Dendritic cell treated with granulocyte-macrophage colony-stimulating factor and Interleukin-4, amounts not matched to agents 40 ng/mL and 50 ng/mL, for 4 days (primary cell): Measurements from ENCODE around the gene HOGA1.
"Not testable (repeated sequence)": the region's sequence is repeated elsewhere in the genome, so short reads cannot be mapped to it uniquely, and the experiment has no call there.

Experiments used
- H3K27ac Mint-ChIP-seq: one replicate; pipeline ENCODE4 v1.8.0; 2022; ENCODE audit warnings: mild to moderate bottlenecking, mixed read lengths
- H3K27me3 Mint-ChIP-seq: one replicate; pipeline ENCODE4 v1.8.0; 2022; ENCODE audit warnings: mild to moderate bottlenecking, mixed read lengths
- H3K36me3 Mint-ChIP-seq: one replicate; pipeline ENCODE4 v1.8.0; 2022; ENCODE audit warnings: low read depth, mixed read lengths
- H3K4me1 Mint-ChIP-seq: one replicate; pipeline ENCODE4 v1.8.0; 2022; ENCODE audit warnings: low read depth, mixed read lengths
- H3K4me3 Mint-ChIP-seq: one replicate; pipeline ENCODE4 v1.8.0; 2022; ENCODE audit warnings: mild to moderate bottlenecking, moderate library complexity, mixed read lengths
- H3K9me3 Mint-ChIP-seq: one replicate; pipeline ENCODE4 v1.8.0; 2022; ENCODE audit warnings: mixed read lengths
- intact Hi-C: fragments of 100-400 bp; cut with micrococcal nuclease; formaldehyde crosslinking; loops from one replicate; pipeline ENCODE4 v1.15.0; 2022

Gene HOGA1

DNA sequence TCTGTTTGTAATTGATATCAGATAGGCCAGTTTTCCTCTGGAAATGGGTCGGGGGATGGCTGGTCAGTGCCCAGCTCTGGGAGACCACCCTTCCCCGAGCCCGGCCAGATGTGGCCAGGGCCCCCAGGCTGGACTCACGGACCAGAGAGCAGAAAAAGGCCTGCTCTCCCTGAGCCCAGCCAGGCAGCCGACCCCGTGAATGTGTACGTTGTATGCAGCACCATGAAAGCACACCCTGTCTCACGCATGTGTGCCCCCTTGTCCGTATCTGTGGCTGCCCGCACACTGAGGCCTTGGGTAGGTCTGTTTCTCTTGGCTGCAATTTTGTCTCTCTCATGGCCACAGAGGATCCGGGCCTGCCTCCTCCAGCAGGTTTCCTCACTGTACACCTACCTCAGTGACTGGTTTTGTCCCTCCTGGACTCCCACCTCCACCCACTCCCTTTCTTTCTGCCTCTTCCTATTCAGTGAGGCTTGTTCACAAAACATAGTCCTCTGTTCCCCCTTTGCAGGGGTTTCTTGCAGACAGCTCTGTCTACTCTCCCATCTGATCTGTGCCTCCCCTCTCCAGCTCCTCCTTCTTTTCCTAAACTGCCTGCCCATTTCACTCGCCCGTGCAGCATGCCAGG lies 35.2 kb upstream of the HOGA1 start:
- intact Hi-C loops = no loop called here
- H3K27ac Mint-ChIP-seq = peak overlapping the region; percentile 1
- no peak overlapping the region for H3K4me3 Mint-ChIP-seq
- H3K9me3 Mint-ChIP-seq = no peaks in the 10 kb centered on the region
- H3K27me3 Mint-ChIP-seq = no peaks in the 10 kb centered on the region
- H3K4me1 Mint-ChIP-seq = peaks cover 38% of the 10 kb centered on the region
- no peaks in the 10 kb centered on the region for H3K36me3 Mint-ChIP-seq

DNA sequence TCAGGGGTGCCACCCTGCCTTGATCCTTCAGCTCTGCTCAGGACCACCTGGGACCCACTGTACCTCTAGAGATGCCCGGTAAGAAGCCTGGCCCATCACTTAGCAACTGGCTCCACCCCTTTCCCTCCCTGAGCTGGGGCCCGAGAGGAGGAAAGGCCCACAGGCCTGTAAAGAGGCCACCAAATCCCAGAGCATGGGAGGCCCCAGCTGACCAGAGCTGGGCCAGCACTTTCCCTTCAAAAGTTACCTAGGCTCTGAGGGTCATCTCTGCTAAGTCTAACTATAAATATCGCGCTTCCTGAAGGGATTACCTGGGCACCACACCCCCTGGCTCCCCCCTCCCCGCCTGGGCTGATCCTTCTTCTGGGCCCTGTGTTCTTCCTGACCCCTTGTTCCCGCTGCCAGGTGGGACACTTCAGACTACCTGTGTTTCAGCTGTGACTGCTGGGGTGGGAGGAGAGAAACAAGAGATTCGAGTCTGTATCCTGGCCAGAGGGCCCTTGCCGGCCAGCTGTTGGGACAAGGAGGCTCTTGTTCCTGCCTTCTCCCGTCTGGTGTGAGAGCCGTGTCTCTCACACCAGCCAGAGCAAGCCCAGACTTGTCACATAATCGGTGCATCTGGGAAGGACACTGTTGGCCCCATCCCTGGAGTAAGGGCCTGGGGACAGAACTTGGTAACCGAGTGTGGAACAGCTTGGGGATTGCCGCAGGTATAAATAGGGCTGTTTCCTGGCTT lies 34.4 kb upstream of the HOGA1 start:
- intact Hi-C loops = no loop called here
- H3K27me3 Mint-ChIP-seq = no peaks in the 10 kb centered on the region
- peaks cover 36% of the 10 kb centered on the region for H3K4me1 Mint-ChIP-seq
- H3K27ac Mint-ChIP-seq = peak overlapping the region; percentile 50
- no peak overlapping the region for H3K4me3 Mint-ChIP-seq
- no peaks in the 10 kb centered on the region for H3K9me3 Mint-ChIP-seq
- H3K36me3 Mint-ChIP-seq = no peaks in the 10 kb centered on the region

DNA sequence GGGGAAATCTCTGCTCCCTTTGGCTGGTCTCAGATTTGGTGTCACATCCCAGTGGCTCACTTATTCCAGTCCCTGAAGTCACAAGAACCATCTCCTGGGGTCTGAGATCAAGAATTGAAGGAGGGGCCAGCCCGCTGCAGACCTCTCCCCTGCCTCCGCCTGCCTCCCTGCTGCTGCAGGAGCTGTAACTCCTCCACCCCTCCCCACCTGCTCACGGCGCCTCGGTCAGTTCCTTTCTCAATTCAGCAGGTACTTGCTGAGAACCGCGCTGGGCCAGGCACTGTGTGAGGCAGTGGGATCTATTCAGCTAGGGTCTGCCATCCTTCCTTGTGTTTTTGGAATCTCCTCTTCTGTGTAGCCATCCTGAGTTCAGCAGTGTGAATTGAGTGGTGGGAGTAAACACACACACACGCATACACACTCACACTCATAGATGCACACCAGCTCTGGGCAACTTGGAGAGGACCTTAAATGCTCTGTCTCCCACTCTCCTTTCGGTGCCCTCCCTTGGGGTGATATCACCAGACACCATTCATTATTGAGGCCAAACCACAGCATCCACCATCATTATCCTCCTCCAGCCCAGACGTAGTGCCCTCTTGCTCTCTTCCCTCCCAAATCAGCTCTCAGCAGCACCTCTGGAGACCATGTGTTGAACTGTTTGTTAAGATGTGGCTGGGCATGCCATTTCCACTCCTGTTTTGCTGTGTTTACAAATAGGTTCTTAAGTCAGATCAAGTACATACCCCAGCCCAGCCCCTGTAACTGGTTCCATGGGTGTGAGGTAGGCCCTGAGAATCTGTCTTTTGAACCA lies 33.6 kb upstream of the HOGA1 start:
- Mint-ChIP-seq H3K27me3 (no peaks in the 10 kb centered on the region), H3K9me3 (peaks cover 8% of the 10 kb centered on the region), H3K27ac (no peak overlapping the region), H3K4me3 (no peak overlapping the region), H3K36me3 (no peaks in the 10 kb centered on the region), H3K4me1 (peaks cover 29% of the 10 kb centered on the region)
- intact Hi-C loops = no loop called here

DNA sequence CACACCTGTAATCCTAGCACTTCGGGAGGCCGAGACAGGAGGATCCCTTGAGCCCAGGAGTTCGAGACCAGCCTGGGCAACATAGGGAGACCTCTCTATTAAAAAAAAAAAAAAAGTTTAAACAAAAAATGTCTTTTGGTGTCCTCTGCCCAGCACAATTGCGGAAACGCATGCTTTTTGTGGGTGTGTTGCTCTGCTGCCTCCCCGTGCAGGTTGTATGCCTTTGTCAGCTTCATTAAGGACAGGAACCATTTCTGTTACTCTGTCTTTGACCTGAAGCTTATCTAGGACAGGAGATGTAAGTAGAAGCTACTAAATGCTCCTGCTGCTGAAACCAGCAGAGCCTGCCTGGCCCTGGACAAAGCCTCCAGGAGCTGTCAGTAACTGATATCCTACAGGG lies 32.9 kb upstream of the HOGA1 start:
- H3K9me3 Mint-ChIP-seq = peaks cover 13% of the 10 kb centered on the region

DNA sequence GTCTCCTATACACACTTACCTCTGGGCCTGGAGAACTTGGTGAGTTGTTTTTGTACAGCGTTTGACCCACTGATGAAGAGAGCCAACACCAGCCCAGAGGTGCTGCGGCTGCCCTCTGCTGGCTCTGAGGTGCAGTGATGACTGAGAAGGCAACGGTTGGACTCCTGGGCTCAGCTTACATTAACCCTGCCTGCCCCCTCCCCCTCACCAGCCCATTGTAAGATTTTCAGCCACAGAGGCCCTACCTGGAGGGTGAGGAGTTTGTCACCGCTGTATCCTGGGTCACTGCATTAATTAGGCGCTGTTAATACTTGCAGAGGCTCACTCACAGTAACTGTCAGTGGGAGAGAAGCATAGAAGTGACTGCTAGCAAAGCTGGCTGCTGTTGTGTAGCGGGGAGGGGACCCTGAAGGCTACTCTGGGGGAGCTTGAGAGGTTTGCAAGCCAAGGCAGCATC lies 30.6 kb upstream of the HOGA1 start:
- Mint-ChIP-seq H3K27me3 (no peaks in the 10 kb centered on the region), H3K36me3 (no peaks in the 10 kb centered on the region)
- intact Hi-C loops = loop anchor here (1.0 kb wide), 2 partner anchors 19 to 90 kb away; no protein-coding TSS in a partner anchor

More for the DNA sequence above, 32.9 kb upstream of the HOGA1 start:
- H3K27ac Mint-ChIP-seq = no peak overlapping the region
- H3K36me3 Mint-ChIP-seq = no peaks in the 10 kb centered on the region
- H3K4me1 Mint-ChIP-seq = peaks cover 26% of the 10 kb centered on the region
- intact Hi-C loops = no loop called here
- no peaks in the 10 kb centered on the region for H3K27me3 Mint-ChIP-seq
- H3K4me3 Mint-ChIP-seq = no peak overlapping the region

DNA sequence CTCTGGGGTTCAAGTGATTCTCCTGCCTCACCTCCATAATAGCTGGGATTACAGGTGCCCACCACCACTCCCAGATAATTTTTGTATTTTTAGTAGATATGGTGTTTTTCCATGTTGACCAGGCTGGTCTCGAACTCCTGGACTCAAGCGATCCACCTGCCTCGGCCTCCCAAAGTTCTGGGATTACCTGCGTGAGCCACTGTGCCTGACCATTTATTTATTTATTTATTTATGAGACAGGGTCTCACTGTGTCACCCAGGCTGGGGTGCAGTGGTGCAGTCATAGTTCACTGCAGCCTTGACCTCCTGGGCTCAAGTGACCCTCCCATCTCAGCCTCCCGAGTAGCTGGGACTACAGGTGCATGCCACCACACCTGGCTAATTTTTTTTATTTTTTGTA lies 29.9 kb upstream of the HOGA1 start:
- H3K36me3 Mint-ChIP-seq, H3K27ac Mint-ChIP-seq, H3K27me3 Mint-ChIP-seq, intact Hi-C loops, H3K4me1 Mint-ChIP-seq, H3K4me3 Mint-ChIP-seq: not testable (repeated sequence)
- peaks cover 13% of the 10 kb centered on the region for H3K9me3 Mint-ChIP-seq

More for the DNA sequence above, 30.6 kb upstream of the HOGA1 start:
- H3K4me3 Mint-ChIP-seq = no peak overlapping the region
- H3K9me3 Mint-ChIP-seq = peaks cover 13% of the 10 kb centered on the region
- H3K27ac Mint-ChIP-seq = no peak overlapping the region
- H3K4me1 Mint-ChIP-seq = peaks cover 11% of the 10 kb centered on the region

DNA sequence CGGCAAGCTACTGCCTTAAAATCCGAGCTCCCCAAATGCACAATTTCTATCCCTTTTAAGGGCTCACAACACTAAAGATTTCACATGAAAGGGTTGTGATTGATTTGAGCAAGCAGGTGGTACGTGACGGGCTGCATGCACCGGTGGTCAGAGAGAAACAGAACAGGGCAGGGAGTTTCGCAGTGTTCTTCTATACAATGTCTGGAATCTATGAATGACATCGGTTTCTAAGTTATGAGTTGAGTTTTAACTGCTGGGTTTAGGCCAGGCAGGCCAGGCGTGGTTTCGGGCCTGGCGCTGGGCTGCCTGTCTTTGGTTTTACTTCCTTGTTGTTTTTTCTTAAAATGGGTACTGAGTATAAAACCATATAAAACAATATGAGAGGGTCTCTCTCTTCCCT lies 28.6 kb upstream of the HOGA1 start:
- H3K4me1 Mint-ChIP-seq, intact Hi-C loops, H3K27ac Mint-ChIP-seq, H3K36me3 Mint-ChIP-seq, H3K4me3 Mint-ChIP-seq, H3K27me3 Mint-ChIP-seq: not testable (repeated sequence)
- peaks cover 13% of the 10 kb centered on the region for H3K9me3 Mint-ChIP-seq

DNA sequence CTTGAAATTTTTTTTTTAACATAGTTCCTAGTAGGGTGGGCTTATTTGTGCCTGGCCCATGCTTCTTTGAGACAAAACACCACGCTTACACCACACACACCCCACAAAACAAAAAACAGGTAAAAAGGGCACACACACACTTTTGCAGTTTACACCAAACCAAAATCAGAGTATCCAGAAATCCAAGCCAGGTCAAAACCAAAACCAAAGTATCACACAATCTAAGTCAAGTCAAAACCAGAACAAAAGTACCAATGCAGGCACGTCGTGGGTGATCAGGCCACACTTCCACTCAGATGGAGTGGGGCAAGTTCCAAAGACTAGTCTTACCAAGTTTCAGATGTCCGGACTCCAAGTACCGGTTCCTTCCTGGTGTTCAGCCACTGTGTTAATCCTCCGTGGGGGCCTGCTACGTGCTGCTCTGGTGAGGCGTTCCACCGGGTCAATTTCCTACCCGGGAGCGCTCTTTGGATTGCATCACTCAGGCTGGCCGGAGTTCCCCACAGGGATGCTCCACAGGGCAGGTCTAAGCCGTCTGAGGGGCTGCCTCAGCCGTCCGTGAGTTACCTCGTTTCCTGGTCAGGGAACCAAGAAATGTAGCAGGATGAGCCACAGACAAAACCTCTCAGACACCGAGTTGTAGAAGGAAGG lies 23.3 kb upstream of the HOGA1 start:
- H3K4me3 Mint-ChIP-seq, H3K27ac Mint-ChIP-seq, H3K9me3 Mint-ChIP-seq, intact Hi-C loops, H3K27me3 Mint-ChIP-seq, H3K4me1 Mint-ChIP-seq, H3K36me3 Mint-ChIP-seq: not testable (repeated sequence)

DNA sequence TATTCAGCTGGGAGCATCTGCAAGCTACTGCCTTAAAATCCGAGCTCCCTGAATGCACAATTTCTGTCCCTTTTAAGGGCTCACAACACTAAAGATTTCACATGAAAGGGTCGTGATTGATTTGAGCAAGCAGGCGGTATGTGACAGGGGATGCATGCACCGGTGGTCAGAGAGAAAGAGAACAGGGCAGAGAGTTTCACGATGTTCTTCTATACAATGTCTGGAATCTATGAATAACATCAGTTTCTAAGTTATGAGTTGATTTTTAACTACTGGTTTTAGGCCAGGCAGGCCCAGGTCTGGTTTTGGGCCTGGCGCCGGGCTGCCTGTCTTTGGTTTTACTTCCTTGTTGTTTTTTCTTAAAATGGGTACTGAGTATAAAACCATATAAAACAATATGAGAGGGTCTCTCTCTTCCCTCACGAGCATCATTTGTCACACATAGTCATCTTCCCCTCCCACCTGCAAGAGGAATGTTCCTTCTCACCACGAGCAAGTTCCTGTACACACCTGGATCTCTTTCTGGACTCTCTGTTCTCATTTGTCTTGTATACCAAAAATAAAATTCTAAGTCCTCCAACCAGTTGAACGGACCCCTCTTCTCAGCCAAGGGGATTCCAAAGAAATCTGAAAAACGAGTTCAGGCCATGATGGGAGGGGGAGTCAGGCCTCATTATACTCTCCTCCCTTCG lies 22.7 kb upstream of the HOGA1 start:
- not testable (repeated sequence) for H3K36me3 Mint-ChIP-seq, H3K27ac Mint-ChIP-seq

DNA sequence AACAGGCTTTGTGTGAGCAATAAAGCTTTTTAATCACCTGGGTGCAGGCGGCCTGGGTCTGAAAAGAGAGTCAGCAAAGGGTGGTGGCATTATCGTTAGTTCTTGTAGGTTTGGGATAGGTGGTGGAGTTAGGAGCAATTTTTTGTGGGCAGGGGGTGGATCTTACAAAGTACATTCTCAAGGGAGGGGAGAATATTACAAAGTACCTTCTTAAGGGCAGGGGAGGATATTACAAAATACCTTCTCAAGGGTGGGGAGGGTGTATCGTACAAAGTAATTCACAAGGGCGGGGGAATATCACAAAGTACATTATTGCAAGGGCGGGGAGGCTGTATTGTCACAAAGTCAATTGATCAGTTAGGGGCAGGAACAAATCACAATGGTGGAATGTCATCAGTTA lies 21.9 kb upstream of the HOGA1 start:
- H3K4me1 Mint-ChIP-seq, H3K27ac Mint-ChIP-seq, H3K4me3 Mint-ChIP-seq, intact Hi-C loops, H3K9me3 Mint-ChIP-seq, H3K27me3 Mint-ChIP-seq, H3K36me3 Mint-ChIP-seq: not testable (repeated sequence)

More for the DNA sequence above, 22.7 kb upstream of the HOGA1 start:
- intact Hi-C loops, H3K4me3 Mint-ChIP-seq, H3K9me3 Mint-ChIP-seq, H3K4me1 Mint-ChIP-seq, H3K27me3 Mint-ChIP-seq: not testable (repeated sequence)

DNA sequence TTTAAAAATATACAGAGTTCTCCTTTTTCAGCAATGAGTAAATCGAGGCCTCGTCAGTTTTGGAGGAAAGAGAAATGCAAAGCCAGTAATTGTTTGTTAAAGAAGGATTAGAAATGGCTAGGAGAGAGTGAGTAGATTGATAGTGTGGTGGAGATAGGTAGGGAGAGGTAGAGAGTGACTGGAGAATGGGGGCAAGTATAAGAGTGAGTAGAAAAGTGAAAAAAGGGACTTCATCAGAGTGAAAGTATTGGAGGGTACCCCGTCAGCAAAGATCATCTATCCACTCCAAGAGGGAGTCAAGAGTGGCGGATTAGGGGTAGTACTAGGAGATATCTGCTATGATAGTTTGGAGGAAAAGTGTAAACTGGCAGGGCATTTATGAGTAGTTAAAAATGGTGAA lies 20.9 kb upstream of the HOGA1 start:
- Mint-ChIP-seq H3K27ac (no peak overlapping the region), H3K4me1 (no peaks in the 10 kb centered on the region), H3K27me3 (no peaks in the 10 kb centered on the region), H3K36me3 (peaks cover 6% of the 10 kb centered on the region), H3K4me3 (no peak overlapping the region), H3K9me3 (no peaks in the 10 kb centered on the region)
- intact Hi-C loops = no loop called here

DNA sequence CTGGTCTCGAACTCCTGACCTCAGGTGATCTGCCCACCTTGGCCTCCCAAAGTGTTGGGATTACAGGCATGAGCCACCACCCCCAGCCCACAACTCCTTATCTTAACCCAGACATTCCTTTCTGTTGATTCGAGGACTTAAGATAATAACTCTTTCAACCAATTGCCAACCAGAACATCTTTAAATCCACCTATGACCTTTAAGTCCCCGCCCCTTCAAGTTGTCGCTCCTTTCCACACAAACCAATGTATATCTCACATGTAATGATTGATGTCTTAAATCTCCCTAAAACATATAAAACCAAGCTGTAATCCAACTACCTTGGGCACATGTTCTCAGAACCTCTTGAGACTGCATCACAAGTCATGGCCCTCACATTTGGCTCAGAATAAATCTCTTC lies 19.4 kb upstream of the HOGA1 start:
- Mint-ChIP-seq H3K27ac (no peak overlapping the region), H3K27me3 (no peaks in the 10 kb centered on the region), H3K36me3 (peaks cover 18% of the 10 kb centered on the region), H3K4me3 (no peak overlapping the region), H3K4me1 (no peaks in the 10 kb centered on the region), H3K9me3 (no peaks in the 10 kb centered on the region)
- intact Hi-C loops = no loop called here

DNA sequence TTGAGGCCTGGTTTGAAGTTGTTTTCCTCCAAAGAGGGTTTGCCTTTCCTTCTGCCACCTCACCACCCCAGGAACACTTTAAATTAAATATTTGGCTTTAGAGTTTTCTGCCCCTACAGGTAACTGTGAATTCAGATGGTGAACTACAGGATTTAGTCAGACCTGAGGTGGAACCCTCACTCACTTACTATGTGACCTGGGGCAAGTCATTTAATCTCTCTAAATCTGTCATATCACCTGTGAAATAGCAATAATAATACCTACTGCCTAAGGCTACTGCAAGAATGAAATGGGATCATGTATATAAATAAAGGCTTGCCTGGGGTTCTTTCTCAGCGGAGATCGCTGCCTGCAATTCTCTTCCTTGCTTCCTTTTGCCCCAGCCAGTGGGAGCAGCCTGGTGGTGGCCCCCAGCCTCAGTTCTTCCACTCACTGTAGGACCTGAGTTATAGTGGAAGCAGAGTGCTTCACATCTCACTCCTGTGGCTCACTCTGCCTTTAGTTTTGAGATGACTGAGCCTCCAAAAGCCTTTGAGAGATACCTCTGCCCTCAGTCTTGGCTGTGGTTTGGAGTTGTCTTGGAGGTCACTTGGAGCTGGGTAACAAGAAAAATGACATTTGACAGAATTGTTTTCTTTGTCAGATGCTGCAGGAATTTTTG lies 17.7 kb upstream of the HOGA1 start:
- intact Hi-C loops = no loop called here
- no peaks in the 10 kb centered on the region for H3K27me3 Mint-ChIP-seq
- H3K9me3 Mint-ChIP-seq = no peaks in the 10 kb centered on the region
- H3K27ac Mint-ChIP-seq = no peak overlapping the region
- no peak overlapping the region for H3K4me3 Mint-ChIP-seq
- no peaks in the 10 kb centered on the region for H3K4me1 Mint-ChIP-seq
- peaks cover 35% of the 10 kb centered on the region for H3K36me3 Mint-ChIP-seq
